Esophagus (tissue), 2 donors: ENCODE measurements around the gene MOB2. TPM values are rescaled to one million over a fixed set of nuclear protein-coding genes. Genes with fewer than 3 reads are reported as not detected.

Experiments used
- H3K27ac ChIP-seq, 2 donors: one replicate each; pipeline ENCODE4 v1.5.1; 2013; ENCODE audit warnings: low read depth in 2 of 2, mild to moderate bottlenecking in 2 of 2, inconsistent platforms in 1 of 2, low read length in 1 of 2, moderate library complexity in 1 of 2
- H3K27me3 ChIP-seq, 2 donors: one replicate each; pipeline ENCODE4 v1.6.1; 2013; ENCODE audit warnings: low read length in 2 of 2, control low read depth in 1 of 2, mild to moderate bottlenecking in 1 of 2; ENCODE audit not compliant: insufficient read depth in 2 of 2, control insufficient read depth in 1 of 2
- H3K36me3 ChIP-seq, 2 donors: one replicate each; pipeline ENCODE4 v1.6.1; 2013; ENCODE audit warnings: low read length in 1 of 2; ENCODE audit not compliant: control insufficient read depth in 2 of 2, insufficient read depth in 2 of 2
- H3K4me1 ChIP-seq, 2 donors: one replicate each; pipeline ENCODE4 v1.6.1; 2013; ENCODE audit warnings: low read length in 1 of 2; ENCODE audit not compliant: control insufficient read depth in 2 of 2, insufficient read depth in 2 of 2
- H3K4me3 ChIP-seq, 2 donors: one replicate each; pipeline ENCODE4 v1.5.1; 2013; ENCODE audit warnings: low read length in 2 of 2, mild to moderate bottlenecking in 2 of 2, low read depth in 1 of 2, moderate library complexity in 1 of 2
- H3K9me3 ChIP-seq, 2 donors: one replicate each; pipeline ENCODE4 v1.6.1; 2013; ENCODE audit warnings: mild to moderate bottlenecking in 2 of 2, low read depth in 1 of 2, low read length in 1 of 2, moderate library complexity in 1 of 2; ENCODE audit not compliant: control insufficient read depth in 2 of 2, insufficient read depth in 1 of 2
- WGBS, 2 donors: extraction: QIAGEN DNeasy Blood & Tissue Kit; methylation state at CpG; one replicate each; pipeline ENCODE4 v1.1.7; 2013; 5-methylcytosine and 5-hydroxymethylcytosine counted together
- polyA plus RNA-seq, 2 donors: library from polyadenylated mRNA; stranded (reverse); fragments of 200-250 nt; gene quantifications; one replicate each; pipeline ENCODE4 v1.2.3, GENCODE V29; 2013
- donor health status: healthy with polysubstance abuse.
- donor health status: Bipolar disorder and iron deficiency.

Gene MOB2
- polyA plus RNA-seq, 2 donors, result 33.2 to 43.8 TPM

DNA sequence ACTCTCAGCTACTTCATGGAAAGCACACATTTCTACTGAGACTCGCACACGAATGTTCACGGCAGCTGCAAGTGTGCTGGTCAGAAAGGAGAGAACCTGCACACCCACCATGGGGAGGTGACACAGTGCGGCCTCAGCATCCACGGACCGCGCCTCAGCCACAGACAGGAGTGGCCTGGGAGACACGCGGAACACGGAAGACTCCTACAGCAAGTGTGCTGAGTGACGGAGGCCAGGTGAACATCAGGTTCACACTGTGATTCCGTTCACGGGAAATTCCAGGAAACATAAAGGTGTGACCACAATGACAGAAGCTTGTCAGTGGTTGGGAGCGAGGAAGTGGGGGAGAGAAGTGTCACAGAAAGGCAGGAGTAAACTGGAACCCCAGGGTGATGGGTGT lies 13.3 kb upstream of the MOB2 start:
- peaks cover 29 to 40% of the 10 kb centered on the region in 2 donors for H3K4me1 ChIP-seq
- H3K27me3 ChIP-seq, result no peaks in the 10 kb centered on the region
- H3K4me3 ChIP-seq, result no peak overlapping the region
- H3K36me3 ChIP-seq, result peaks cover 0 to 15% of the 10 kb centered on the region in 2 donors
- WGBS, 2 donors, result 90 to 91% methylated on average over 14 of the region's 14 CpGs
- H3K27ac ChIP-seq, result peak overlapping the region in 1 of 2 donors; percentile 13
- H3K9me3 ChIP-seq, result no peaks in the 10 kb centered on the region

DNA sequence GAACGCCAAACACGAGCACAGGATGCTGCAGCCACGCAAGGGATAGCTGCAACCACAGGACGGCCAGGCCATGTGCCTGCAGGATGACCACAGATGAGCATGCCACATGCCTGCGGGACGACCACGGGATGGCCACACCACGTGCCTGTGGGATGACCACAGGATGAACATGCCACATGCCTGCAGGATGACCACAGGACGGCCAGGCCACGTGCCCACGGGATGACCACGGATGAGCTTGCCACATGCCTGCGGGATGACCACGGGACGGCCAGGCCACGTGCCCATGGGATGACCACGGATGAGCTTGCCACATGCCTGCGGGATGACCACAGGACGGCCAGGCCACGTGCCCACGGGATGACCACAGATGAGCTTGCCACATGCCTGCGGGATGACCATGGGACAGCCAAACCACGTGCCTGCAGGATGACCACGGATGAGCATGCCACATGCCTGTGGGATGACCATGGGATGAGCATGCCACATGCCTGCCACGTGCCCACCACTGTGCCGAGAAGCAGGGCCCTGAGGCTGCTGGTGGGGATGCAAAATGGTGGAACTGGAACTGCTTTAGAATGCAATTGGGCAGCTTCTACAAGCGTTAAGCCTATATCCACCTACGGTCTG lies 12.8 kb upstream of the MOB2 start:
- peaks cover 25 to 40% of the 10 kb centered on the region in 2 donors for H3K4me1 ChIP-seq
- 91 to 92% methylated on average over 28 of the region's 28 CpGs for WGBS, 2 donors
- H3K27me3 ChIP-seq, result no peaks in the 10 kb centered on the region
- H3K9me3 ChIP-seq, result no peaks in the 10 kb centered on the region
- H3K4me3 ChIP-seq, result no peak overlapping the region
- H3K27ac ChIP-seq, result no peak overlapping the region
- peaks cover 0 to 15% of the 10 kb centered on the region in 2 donors for H3K36me3 ChIP-seq

DNA sequence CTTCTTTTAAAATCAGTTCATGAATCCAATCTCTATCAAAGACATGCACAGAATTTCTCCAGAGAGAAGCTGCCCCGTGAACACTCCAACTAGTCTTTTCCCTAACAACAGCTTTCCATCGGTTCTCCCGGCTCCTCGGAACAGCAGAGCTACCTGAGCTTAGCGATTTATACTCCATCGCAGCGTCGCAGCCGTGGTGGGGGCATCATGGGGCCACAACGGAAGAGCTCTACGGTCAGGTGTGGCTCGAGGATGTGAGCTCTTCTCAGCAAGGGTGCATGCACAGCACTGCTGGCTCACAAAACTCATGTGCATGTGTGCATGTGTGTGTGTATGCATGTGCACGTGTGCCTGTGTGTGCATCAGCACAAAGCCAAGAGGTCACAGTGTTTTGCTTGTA lies 11.7 kb upstream of the MOB2 start:
- Histone ChIP-seq H3K9me3 (no peaks in the 10 kb centered on the region), H3K27me3 (no peaks in the 10 kb centered on the region), H3K36me3 (peaks cover 0 to 15% of the 10 kb centered on the region in 2 donors), H3K4me1 (peaks cover 18 to 29% of the 10 kb centered on the region in 2 donors), H3K27ac (peak overlapping the region in 1 of 2 donors; percentile 3), H3K4me3 (no peak overlapping the region)
- 93% methylated on average over 13 of the region's 13 CpGs for WGBS, 2 donors

DNA sequence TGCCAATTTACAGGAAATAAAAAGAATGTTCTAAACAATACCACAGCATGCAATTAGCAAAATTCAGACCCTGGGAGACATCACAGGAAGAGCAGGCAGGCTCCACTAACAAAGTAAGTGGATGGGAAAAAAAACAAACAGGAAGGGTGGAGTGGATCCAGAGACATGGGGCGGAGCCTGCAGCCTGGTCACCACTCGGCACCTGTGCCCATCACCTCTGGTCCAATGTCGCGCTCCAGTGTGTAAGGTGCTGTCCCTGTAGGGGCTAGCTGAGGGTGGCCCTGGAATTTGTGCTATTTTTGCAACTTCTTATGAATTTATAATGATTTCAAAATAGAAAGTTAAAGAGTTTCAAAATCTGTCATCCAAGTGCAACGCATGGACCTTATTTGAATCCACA lies 11.0 kb upstream of the MOB2 start:
- Histone ChIP-seq H3K4me1 (peaks cover 12 to 24% of the 10 kb centered on the region in 2 donors), H3K27me3 (no peaks in the 10 kb centered on the region), H3K36me3 (peaks cover 0 to 15% of the 10 kb centered on the region in 2 donors), H3K27ac (peak overlapping the region in 1 of 2 donors; percentile 35), H3K9me3 (no peaks in the 10 kb centered on the region), H3K4me3 (no peak overlapping the region)
- WGBS, 2 donors, result 87 to 90% methylated on average over 5 of the region's 5 CpGs

DNA sequence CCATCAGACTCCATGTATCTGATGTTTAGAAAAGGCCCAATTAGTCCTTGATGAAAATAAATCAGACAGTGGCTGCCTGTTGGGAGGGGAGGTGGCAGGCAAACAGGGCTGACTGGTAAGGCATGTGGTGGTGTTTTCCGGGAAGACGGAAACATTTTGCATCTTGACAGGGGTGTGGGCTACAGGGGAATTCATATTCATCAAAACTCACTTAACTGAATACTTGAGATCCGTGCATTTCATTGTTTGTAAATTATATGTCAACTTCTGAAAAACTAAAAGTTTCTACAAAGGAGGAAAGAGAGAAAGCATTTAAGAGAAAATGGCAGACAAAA lies 10.1 kb upstream of the MOB2 start:
- H3K27me3 ChIP-seq, result no peaks in the 10 kb centered on the region
- no peak overlapping the region for H3K4me3 ChIP-seq
- H3K4me1 ChIP-seq, result peaks cover 10 to 21% of the 10 kb centered on the region in 2 donors
- no peaks in the 10 kb centered on the region for H3K9me3 ChIP-seq
- WGBS, 2 donors, result 56 to 67% methylated on average over 3 of the region's 3 CpGs
- peak overlapping the region in 1 of 2 donors; percentile 26 for H3K27ac ChIP-seq
- H3K36me3 ChIP-seq, result peaks cover 0 to 15% of the 10 kb centered on the region in 2 donors

DNA sequence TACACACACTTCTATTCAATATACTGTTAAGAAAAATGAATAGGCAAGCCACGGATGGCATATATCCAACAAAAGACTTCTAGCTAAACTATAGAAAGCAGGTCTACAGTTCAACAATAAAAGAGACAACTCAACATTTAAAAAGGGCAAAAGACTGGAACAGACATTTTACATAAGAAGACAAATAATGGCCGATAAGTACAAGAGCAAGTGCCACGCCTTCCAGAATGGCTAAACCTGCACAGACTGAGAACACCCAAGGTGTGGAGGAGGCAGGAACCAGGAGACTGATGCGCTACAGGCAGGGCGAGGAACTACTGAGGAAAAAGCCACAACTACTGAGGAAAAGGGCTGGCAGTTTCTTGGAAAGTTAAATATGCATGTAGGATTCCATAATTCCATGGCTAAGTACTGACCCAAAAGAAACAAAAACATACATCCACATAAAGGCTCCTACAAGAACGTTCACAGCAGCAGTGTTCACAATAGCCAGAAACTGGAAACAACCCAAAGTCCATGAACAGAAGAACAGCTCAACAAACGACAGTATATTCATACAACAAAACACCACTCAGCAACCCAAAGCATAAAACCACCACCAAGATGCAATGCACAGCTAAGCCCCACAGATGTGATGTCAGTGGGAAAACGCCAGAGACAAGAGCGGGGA lies 9.6 kb upstream of the MOB2 start:
- H3K4me3 ChIP-seq, result no peak overlapping the region
- no peaks in the 10 kb centered on the region for H3K27me3 ChIP-seq
- H3K36me3 ChIP-seq, result peaks cover 0 to 15% of the 10 kb centered on the region in 2 donors
- H3K27ac ChIP-seq, result peak overlapping the region in 1 of 2 donors; percentile 34
- 72 to 74% methylated on average over 9 of the region's 9 CpGs for WGBS, 2 donors
- peaks cover 10 to 22% of the 10 kb centered on the region in 2 donors for H3K4me1 ChIP-seq
- no peaks in the 10 kb centered on the region for H3K9me3 ChIP-seq

DNA sequence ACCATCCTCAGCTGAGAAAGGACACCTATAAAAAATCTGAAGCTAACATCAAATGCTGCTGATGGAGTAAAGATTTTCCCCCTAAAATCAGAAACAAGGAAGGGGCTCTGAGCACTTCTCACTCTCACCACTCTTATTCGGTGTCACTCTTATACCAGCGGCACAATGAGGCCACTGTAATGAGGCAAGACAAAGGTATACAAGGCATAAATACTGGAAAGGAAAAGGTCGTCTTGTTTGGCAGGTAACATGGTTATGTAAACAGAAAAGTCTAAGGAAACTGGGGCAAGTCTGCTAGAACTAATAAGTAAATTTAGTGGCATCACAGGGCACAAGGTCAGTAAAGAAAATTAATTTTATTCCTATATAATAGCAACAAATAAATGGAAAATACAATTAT lies 8.1 kb upstream of the MOB2 start:
- no peaks in the 10 kb centered on the region for H3K9me3 ChIP-seq
- no peak overlapping the region for H3K27ac ChIP-seq
- H3K4me1 ChIP-seq, result peaks cover 4 to 14% of the 10 kb centered on the region in 2 donors
- H3K36me3 ChIP-seq, result peaks cover 0 to 6% of the 10 kb centered on the region in 2 donors
- 64 to 78% methylated on average over 3 of the region's 3 CpGs for WGBS, 2 donors
- H3K4me3 ChIP-seq, result no peak overlapping the region
- H3K27me3 ChIP-seq, result no peaks in the 10 kb centered on the region

DNA sequence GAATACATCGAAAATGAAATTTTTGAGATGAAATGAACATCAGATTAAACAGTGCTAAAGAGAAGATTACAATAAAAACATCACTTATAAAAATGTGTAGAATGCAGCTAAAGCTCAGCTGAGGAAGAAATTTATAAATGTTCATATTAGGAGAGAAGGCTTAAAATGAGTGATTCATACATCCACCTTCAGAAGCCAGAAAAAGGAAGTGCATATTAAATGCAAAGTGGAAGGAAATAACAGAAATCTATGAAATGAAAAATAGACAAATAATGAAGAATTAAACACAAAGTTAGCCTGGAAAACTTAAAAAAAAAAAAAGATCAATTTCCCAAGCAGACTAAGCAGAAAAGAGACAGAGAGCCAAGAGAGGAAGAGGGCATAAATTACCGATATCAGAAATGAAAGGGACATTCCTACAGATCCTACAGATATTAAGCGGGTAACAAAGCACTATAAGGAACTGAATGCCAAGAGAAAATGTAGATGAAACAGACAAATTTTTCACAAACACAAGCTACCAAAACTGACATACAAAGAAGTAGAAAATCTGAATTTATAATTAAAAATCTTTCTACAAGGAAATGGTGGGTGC lies 7.2 kb upstream of the MOB2 start:
- H3K27me3 ChIP-seq, result no peaks in the 10 kb centered on the region
- no peaks in the 10 kb centered on the region for H3K9me3 ChIP-seq
- no peak overlapping the region for H3K4me3 ChIP-seq
- 93 to 96% methylated on average over 3 of the region's 3 CpGs for WGBS, 2 donors
- no peak overlapping the region for H3K27ac ChIP-seq
- H3K36me3 ChIP-seq, result peaks cover 0 to 2% of the 10 kb centered on the region in 2 donors
- H3K4me1 ChIP-seq, result peaks cover 7 to 15% of the 10 kb centered on the region in 2 donors

DNA sequence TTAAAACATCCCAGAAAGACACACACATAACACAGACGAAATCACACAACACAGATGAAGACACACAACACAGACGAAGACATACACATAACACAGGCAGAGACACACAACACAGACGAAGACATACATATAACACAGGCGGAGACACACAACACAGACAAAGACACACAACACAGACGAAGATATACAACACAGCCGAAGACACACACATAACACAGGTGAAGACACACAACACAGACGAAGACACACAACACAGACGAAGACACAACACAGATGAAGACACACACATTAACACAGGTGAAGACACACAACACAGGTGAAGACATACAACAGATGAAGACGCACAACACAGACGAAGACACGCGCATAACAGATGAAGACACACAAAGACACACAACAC lies 4.8 kb upstream of the MOB2 start:
- H3K27ac ChIP-seq, result no peak overlapping the region
- peaks cover 0 to 4% of the 10 kb centered on the region in 2 donors for H3K36me3 ChIP-seq
- no peaks in the 10 kb centered on the region for H3K27me3 ChIP-seq
- H3K9me3 ChIP-seq, result no peaks in the 10 kb centered on the region
- WGBS, 2 donors, result 97% methylated on average over 12 of the region's 12 CpGs
- H3K4me1 ChIP-seq, result peaks cover 14 to 28% of the 10 kb centered on the region in 2 donors
- no peak overlapping the region for H3K4me3 ChIP-seq
